DOHH2 (cell line): Measurements from ENCODE around the gene TMEM187.

Experiments
- H3F3A ChIP-seq: fragments of 200-600 bp; sonication (generic), shearing (Covaris generic); 2 replicates; pipeline ENCODE4 v1.6.0; 2016; ENCODE audit warnings: antibody characterized with exemption, mild to moderate bottlenecking; ENCODE audit not compliant: control insufficient read depth, insufficient read depth
- H3K27ac ChIP-seq: fragments of 200-600 bp; sonication (generic); 2 replicates; pipeline ENCODE4 v1.5.1; 2014; ENCODE audit warnings: low read depth, mild to moderate bottlenecking, low read length, moderate library complexity
- H3K27me3 ChIP-seq: fragments of 200-600 bp; sonication (generic); 2 replicates; pipeline ENCODE4 v1.6.1; 2014; ENCODE audit warnings: mild to moderate bottlenecking, low read length, mixed read lengths; ENCODE audit not compliant: control insufficient read depth
- H3K36me3 ChIP-seq: fragments of 200-600 bp; sonication (generic); 2 replicates; pipeline ENCODE4 v1.6.1; 2014; ENCODE audit warnings: mild to moderate bottlenecking, low read length, moderate library complexity, mixed read lengths; ENCODE audit not compliant: control insufficient read depth
- H3K4me1 ChIP-seq: fragments of 200-600 bp; sonication (generic); 2 replicates; pipeline ENCODE4 v1.6.1; 2014; ENCODE audit warnings: mild to moderate bottlenecking, low read length, mixed read lengths; ENCODE audit not compliant: control insufficient read depth
- H3K4me2 ChIP-seq: fragments of 200-600 bp; sonication (generic); 2 replicates; pipeline ENCODE4 v1.6.0; 2014; ENCODE audit warnings: mild to moderate bottlenecking, low read length, moderate library complexity
- H3K4me3 ChIP-seq: fragments of 200-600 bp; sonication (generic); 2 replicates; pipeline ENCODE4 v1.5.1; 2014; ENCODE audit warnings: mild to moderate bottlenecking, low read length, mixed read lengths
- H3K79me2 ChIP-seq: fragments of 200-600 bp; sonication (generic); 2 replicates; pipeline ENCODE4 v1.6.1; 2014; ENCODE audit warnings: mild to moderate bottlenecking, low read length, mixed read lengths; ENCODE audit not compliant: control insufficient read depth
- H3K9me2 ChIP-seq: fragments of 200-600 bp; sonication (generic); replicated peaks from 2 replicates; pipeline ENCODE4 v1.6.1; 2014; ENCODE audit warnings: mild to moderate bottlenecking, low read length, mixed read lengths; ENCODE audit not compliant: control insufficient read depth
- H3K9me3 ChIP-seq: fragments of 200-600 bp; sonication (generic); 2 replicates; pipeline ENCODE4 v1.6.1; 2014; ENCODE audit warnings: antibody characterized with exemption, low read length, mixed read lengths; ENCODE audit not compliant: control insufficient read depth, insufficient read depth
- H4K20me1 ChIP-seq: fragments of 200-600 bp; sonication (generic); 2 replicates; pipeline ENCODE4 v1.6.0; 2014; ENCODE audit warnings: low read depth, mild to moderate bottlenecking, antibody characterized with exemption, low read length, moderate library complexity; ENCODE audit not compliant: control insufficient read depth, insufficient read depth
- CTCF ChIP-seq: fragments of 200-600 bp; sonication (generic); IDR thresholded peaks from one replicate; pipeline ENCODE4 v1.5.1; 2014; ENCODE audit warnings: antibody characterized with exemption, mild to moderate bottlenecking, low read depth, low read length; ENCODE audit not compliant: poor library complexity, severe bottlenecking
- EZH2phosphoT487 ChIP-seq: fragments of 200-600 bp; sonication (generic); IDR thresholded peaks from 2 replicates; pipeline ENCODE4 v1.6.1; 2017; ENCODE audit warnings: borderline replicate concordance, mild to moderate bottlenecking, antibody characterized with exemption, low read length, moderate library complexity, mixed read lengths

Gene TMEM187

GRCh38 chrX:154011376-154012335 lies 39.1 kb downstream of the TMEM187 start:
- Histone ChIP-seq H3F3A (no peaks in the 10 kb centered on the region), H3K4me3 (no peak overlapping the region), H3K27ac (no peak overlapping the region), H4K20me1 (no peaks in the 10 kb centered on the region), H3K79me2 (no peaks in the 10 kb centered on the region), H3K4me1 (peaks cover 18% of the 10 kb centered on the region), H3K4me2 (no peak overlapping the region), H3K36me3 (peaks cover 54% of the 10 kb centered on the region), H3K27me3 (no peaks in the 10 kb centered on the region), H3K9me2 (no peaks in the 10 kb centered on the region), H3K9me3 (no peaks in the 10 kb centered on the region)
- TF ChIP-seq CTCF (no peak), EZH2phosphoT487 (no peak)

GRCh38 chrX:154012336-154012991 lies 39.9 kb downstream of the TMEM187 start:
- Histone ChIP-seq H3K9me3 (no peaks in the 10 kb centered on the region), H3K27ac (no peak overlapping the region), H3K27me3 (no peaks in the 10 kb centered on the region), H3K4me1 (peaks cover 17% of the 10 kb centered on the region), H4K20me1 (no peaks in the 10 kb centered on the region), H3K4me2 (no peak overlapping the region), H3K36me3 (peaks cover 56% of the 10 kb centered on the region), H3K9me2 (no peaks in the 10 kb centered on the region), H3F3A (no peaks in the 10 kb centered on the region), H3K79me2 (peaks cover 6% of the 10 kb centered on the region), H3K4me3 (no peak overlapping the region)
- TF ChIP-seq EZH2phosphoT487: no peak
- TF ChIP-seq CTCF: no peak

GRCh38 chrX:154013001-154013421 lies 40.5 kb downstream of the TMEM187 start:
- no peak overlapping the region for H3K27ac ChIP-seq
- TF ChIP-seq CTCF: no peak
- TF ChIP-seq EZH2phosphoT487: no peak
- no peak overlapping the region for H3K4me3 ChIP-seq
- H3K4me2 ChIP-seq: no peak overlapping the region
- H3K27me3 ChIP-seq: no peaks in the 10 kb centered on the region
- H3K79me2 ChIP-seq: peaks cover 9% of the 10 kb centered on the region
- H3K9me2 ChIP-seq: no peaks in the 10 kb centered on the region
- H3F3A ChIP-seq: no peaks in the 10 kb centered on the region
- peaks cover 15% of the 10 kb centered on the region for H3K4me1 ChIP-seq
- H3K36me3 ChIP-seq: peaks cover 58% of the 10 kb centered on the region
- no peaks in the 10 kb centered on the region for H4K20me1 ChIP-seq
- no peaks in the 10 kb centered on the region for H3K9me3 ChIP-seq
